HG03558 (cell line): Measurements from ENCODE around the gene SLC26A11.
"Not testable (repeated sequence)": the region's sequence is repeated elsewhere in the genome, so short reads cannot be mapped to it uniquely, and the experiment has no call there.

ENCODE experiments used
- ATAC-seq: cut with Tn5 transposase; IDR thresholded peaks from one replicate; pipeline ENCODE4 v1.9.1; 2021; ENCODE audit warnings: moderate number of reproducible peaks; ENCODE audit not compliant: unreplicated experiment; ENCODE audit errors: extremely low read depth

Gene SLC26A11

GRCh38 chr17:80275857-80276256 is 55.6 kb downstream of the SLC26A11 start:
- not testable (repeated sequence) for ATAC-seq

GRCh38 chr17:80277751-80278671 is 57.8 kb downstream of the SLC26A11 start:
- ATAC-seq = no peak

GRCh38 chr17:80279895-80280294 is 59.7 kb downstream of the SLC26A11 start:
- no peak for ATAC-seq

- no peak for ATAC-seq
Measured at GRCh38 chr17:80281516-80281915, 61.3 kb downstream of the SLC26A11 start.

GRCh38 chr17:80283116-80283852 is 63.1 kb downstream of the SLC26A11 start:
- no peak for ATAC-seq

- no peak for ATAC-seq
Measured at GRCh38 chr17:80284631-80285030, 64.4 kb downstream of the SLC26A11 start.

GRCh38 chr17:80285237-80285920 is 65.2 kb downstream of the SLC26A11 start:
- no peak for ATAC-seq

GRCh38 chr17:80286638-80286960 is 66.4 kb downstream of the SLC26A11 start:
- ATAC-seq = no peak

- no peak for ATAC-seq
Measured at GRCh38 chr17:80287038-80287437, 66.8 kb downstream of the SLC26A11 start.

GRCh38 chr17:80287806-80288567 is 67.8 kb downstream of the SLC26A11 start:
- no peak for ATAC-seq

GRCh38 chr17:80289616-80290015 is 69.4 kb downstream of the SLC26A11 start:
- no peak for ATAC-seq

- ATAC-seq = no peak
Measured at GRCh38 chr17:80290156-80290555, 69.9 kb downstream of the SLC26A11 start.

- ATAC-seq = no peak
Measured at GRCh38 chr17:80291260-80291659, 71.0 kb downstream of the SLC26A11 start.

GRCh38 chr17:80291691-80292487 is 71.7 kb downstream of the SLC26A11 start:
- ATAC-seq = no peak

- ATAC-seq = no peak
Measured at GRCh38 chr17:80292521-80292971, 72.3 kb downstream of the SLC26A11 start.

- ATAC-seq = no peak
Measured at GRCh38 chr17:80294210-80294609, 74.0 kb downstream of the SLC26A11 start.

- no peak for ATAC-seq
Measured at GRCh38 chr17:80294653-80295052, 74.4 kb downstream of the SLC26A11 start.

- no peak for ATAC-seq
Measured at GRCh38 chr17:80295146-80295545, 74.9 kb downstream of the SLC26A11 start.

- no peak for ATAC-seq
Measured at GRCh38 chr17:80295559-80295958, 75.3 kb downstream of the SLC26A11 start.
